DLD1 (cell line): ENCODE data around the gene TNNI2.

Experiments used
- in situ Hi-C: cut with HindIII; loops from 2 replicates; pipeline ENCODE4 v1.10.0; 2017; ENCODE audit warnings: low sequenced_read_pairs

TNNI2 gene

DNA sequence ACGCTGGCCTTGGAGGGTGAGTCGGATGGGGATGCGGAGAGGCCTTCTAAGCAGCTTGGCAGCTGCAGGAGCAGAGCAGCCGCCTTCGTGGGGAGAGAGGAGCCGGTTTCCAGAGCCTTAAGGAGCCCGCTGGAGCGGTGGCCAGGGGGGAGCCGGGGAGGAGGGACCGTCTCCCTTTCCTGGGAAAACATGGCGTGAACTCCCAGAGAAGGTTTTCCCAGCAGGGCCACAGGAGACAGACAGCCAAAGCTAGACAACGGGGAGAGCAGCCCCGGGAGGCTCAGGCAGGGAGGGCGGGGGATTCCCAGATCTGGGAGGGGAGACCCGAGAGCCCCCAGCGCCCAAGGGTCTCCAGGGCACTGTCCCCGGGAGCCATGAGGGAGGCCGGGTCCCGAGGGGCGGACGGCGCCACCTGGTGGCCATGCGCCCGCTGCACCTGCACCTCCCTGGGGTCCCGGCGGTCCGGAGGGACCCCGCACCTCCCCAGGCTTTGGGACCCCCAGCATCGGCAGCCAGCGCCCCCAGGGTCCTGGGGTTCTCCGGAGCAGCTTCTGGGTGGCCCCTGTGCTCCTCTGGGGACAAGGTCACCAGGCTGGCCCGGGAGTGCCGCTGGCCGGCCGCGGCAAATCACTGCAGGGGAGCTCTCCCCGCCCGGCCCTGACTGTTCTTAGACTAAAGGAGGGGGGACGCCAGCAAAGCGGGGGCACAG is 6.4 kb upstream of the TNNI2 start:
- in situ Hi-C loops, result no loop called here

DNA sequence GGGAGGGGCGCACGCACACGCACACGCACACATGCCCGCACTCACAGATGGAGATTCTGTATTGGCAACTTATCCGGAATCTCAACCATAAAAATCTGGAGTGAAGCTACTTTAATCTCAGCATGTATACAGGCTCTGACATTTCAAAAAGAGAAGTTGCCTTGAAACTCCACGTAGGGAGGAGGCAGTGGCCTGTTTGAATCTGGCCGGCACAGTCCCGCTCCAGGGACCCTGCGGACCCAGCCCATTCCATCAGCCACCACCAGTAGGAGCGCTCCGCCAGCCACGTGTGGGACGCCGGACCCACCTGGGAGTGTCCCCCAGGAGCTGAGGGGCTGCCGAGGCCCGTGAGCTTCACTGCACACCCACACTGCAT is 5.9 kb upstream of the TNNI2 start:
- in situ Hi-C loops, result no loop called here

DNA sequence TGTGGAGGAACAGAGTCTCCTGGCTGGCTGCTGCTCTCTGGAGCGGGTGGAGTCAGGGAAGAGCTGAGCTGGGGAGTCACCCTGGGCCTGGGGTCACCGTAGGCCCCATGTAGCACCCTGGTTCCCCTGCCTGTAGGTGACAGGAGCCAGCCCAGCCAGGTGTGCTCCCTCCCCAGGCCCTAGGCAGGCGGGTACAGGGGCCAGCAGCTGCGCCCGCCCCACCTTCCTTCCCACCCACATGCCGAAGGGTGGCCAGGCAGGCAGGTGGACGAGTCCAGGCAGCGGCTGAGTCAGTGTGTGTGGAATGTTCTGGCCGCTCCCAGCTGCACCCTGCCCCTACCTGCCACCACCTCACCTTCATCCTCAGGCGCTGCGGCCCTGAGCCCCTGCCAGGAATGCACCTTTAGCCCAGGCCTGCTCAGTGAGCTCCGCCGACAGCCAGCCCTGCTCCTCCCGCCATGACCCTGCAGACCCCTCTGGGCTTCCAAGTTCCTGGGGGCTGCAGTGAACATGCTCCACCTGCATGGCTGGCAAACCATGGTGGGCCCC is 4.6 kb upstream of the TNNI2 start:
- in situ Hi-C loops, result no loop called here

DNA sequence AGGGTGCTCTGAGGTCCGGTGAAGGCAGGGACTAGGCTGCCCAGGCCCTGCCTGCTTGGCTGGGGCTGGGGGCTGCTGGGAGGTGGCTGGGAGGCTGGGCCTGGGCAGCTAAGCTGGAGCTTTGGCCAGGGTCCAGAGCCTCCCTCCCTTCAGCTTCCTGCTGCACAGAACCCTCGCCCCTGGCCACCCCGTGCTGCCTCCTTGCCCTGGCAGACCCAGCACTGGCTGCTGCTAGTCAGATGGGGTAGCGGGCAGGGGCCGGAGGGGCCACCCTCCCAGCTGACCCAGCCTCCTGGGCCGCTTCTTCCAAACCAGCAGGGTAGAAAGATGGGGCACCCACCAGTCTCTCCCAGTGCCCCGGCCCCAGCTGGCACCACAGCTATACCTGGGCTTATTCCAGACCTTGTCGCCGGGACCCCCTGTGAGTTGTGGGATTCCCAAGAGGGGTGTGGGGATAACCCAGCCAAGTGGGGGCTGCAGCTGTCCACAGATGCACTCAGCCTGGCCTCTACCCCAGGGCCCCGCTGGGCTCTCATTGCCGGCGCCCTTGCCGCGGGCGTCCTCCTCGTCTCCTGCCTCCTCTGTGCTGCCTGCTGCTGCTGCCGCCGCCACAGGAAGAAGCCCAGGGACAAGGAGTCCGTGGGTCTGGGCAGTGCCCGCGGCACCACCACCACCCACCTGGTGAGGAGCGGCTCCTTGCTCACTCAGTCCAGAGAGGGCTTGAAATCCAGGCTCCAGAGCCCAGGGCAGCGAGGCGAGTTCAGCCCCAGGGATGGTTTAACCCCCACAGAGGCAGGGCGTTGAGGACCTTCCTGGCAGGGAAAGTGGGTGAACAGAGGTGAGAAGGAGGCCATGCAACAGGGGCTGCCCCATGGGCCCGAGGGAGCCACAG is 3.8 kb upstream of the TNNI2 start, which contains the start of gene SYT8:
Gene SYT8 (plus strand): TSS at position 212 of the 892 bp plus-strand sequence. CDS start 116 bp downstream, at position 328.
- in situ Hi-C loops, result no loop called here

DNA sequence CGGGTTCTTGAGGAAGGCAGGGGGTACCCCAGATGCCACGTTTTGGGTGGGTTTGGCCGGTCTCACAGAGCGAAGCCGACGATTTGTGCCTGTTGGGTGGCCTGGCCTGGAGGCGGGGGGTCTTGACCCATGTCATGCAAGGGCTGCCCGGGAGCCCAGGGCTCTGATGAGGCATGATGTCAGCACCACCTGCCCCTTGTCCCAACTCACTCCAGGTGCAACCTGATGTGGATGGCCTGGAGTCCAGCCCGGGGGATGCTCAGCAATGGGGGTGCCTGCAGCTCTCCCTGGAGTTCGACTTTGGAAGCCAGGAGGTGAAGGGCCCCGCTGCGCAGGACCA is 3.1 kb upstream of the TNNI2 start:
- in situ Hi-C loops, result no loop called here

DNA sequence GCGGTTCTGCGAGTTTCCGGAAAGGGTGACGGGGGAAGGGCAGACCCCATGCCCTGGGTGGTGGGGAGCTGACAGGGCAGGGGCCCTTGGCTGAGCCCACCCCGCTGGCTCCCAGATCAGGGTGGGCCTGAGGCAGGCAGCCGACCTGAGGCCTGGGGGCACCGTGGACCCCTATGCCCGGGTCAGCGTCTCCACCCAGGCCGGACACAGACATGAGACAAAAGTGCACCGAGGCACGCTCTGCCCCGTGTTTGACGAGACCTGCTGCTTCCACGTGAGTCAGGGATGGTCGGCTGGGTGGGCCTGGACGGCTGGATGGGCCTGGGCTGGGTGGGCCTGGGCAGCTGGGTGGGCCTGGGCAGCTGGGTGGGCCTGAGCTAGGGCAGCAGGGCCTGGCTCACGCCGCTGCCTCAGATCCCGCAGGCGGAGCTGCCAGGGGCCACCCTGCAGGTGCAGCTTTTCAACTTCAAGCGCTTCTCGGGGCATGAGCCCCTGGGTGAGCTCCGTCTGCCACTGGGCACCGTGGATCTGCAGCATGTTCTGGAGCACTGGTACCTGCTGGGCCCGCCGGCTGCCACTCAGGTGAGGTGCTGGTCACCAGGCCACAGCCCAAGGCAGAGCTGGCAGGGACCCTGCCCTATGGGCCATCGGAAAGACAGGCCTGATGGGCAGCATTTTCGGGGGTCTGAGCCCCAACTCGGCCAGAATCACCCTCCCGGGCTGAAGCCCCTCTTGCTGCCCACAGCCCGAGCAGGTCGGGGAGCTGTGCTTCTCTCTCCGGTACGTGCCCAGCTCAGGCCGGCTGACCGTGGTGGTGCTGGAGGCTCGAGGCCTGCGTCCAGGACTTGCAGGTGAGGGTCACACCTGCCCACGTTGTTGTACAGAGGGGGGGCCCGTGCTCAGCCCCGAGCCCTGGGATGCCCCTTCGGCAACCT is 2.5 kb upstream of the TNNI2 start:
- in situ Hi-C loops, result no loop called here

DNA sequence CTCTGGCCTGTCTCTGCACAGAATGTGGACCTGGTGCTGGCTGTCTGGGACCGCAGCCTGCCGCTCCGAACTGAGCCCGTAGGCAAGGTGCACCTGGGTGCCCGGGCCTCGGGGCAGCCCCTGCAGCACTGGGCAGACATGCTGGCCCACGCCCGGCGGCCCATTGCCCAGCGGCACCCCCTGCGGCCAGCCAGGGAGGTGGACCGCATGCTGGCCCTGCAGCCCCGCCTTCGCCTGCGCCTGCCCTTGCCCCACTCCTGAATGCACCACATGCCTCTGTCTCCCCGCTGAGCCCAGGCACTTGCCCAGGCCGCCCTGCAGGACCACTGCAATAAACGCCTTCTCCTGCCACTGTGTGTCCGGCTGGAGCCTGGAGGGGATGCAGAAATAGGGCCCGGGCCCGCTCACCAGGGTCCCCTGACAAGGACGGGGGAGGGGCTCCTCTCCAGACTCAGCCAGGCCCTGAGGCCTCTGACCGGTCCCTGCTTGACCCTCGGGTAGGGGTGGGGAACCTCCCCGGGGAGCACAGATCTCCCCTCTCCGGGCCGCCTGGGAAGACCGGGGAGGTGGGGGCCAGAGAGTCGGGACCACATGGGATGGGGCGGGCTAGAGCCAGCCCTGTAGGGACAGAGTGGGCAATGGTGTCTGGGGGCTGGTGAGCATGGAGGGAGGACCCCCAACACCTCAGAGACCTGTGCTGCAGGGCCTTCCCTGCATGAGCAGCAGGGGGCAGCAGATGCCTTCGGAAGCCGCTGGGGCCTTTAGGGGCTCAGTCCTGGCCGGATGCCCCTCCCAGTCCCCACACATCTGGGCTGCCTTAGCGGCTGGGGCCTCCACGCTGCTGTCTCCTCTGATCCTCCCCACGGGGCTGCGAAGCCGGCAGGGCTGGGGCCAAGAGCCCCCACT is 1.4 kb upstream of the TNNI2 start:
- in situ Hi-C loops, result no loop called here

DNA sequence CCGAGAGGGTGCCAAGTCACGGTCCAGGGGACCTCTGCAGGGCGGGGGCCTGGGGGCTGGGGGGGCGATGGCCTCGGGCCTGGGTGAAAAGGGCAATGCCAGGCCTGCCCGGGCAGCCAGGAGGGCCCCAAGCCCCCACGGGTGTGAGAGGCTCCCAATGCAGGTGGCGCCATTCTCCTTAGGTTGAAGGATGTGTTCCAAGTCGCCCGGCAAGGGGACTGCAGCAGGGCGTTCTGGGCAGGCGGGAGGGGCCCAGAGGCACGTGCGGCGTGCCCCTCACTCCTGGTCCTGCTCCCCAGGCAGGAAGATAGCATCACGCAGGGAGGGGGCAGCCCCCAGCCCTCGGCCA is 730 bp upstream of the TNNI2 start:
- in situ Hi-C loops, result no loop called here

DNA sequence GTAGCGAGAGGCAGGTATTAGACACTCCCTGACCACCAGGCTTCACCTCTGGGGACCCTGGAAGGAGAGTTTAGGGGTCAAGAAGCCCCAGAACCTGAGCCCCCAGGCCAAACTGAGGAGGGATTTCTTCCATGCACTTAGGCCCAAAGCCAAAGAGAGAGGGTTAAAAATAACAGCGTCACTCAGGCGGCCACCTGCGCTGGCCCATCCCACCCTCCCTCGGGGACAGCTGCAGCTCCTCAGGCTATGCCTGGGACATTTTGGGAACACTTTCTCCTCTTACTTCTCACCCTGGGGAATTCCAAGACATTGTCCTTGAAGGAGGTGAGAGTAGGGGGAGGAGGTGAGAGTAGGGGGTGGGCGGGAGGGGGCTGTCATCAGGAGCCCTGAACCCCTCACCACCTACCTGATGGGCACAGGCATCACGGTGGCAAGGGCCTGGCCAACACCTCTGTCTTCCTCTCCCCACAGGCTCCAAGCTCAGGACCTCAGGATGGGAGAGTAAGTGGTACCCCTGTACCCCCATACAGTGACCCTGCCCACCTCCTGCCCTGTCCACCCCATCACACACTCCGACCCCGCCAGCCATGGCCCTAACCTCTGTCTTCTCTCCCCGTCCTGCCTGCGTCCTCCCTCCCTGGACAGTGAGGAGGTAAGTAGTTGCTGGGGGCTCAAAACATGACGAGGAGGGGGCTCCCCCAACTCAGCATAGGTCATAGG is 583 bp downstream of the TNNI2 start:
- in situ Hi-C loops, result no loop called here

DNA sequence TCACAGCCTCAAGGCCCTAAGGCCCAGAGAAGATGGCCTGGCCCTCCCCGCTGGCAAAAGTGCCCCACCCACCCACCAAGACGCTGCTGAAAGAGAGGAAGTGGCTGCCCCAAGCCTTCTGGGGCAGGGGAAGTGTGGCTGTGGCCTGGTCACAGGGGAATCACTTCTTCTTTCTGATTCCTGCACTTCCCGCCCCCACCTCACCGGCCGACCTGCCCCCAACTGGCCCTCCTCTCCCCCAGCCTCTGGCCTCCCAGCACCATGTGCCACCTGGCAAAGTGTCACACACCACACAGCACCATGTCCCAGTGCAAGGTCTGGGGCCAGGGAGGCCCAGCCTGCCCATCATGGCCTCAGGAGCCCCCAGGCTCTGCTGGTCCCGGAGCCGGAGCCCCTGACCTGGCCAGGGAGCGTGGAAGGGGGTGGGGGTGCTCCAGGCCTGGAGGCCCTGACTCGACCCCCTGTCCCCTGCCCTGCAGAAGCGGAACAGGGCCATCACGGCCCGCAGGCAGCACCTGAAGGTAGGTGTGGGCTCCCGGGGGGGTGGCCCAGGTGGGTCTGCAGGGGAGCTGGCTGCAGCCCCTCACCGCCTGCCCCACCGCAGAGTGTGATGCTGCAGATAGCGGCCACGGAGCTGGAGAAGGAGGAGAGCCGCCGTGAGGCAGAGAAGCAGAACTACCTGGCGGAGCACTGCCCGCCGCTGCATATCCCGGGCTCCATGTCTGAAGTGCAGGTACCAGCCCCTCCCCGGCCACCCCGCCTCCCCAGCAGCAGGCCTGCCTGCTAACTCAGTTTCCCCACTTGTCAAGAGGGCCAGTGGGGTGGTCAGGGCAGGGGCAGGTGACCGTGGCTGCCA is 1.4 kb downstream of the TNNI2 start:
- in situ Hi-C loops, result no loop called here

DNA sequence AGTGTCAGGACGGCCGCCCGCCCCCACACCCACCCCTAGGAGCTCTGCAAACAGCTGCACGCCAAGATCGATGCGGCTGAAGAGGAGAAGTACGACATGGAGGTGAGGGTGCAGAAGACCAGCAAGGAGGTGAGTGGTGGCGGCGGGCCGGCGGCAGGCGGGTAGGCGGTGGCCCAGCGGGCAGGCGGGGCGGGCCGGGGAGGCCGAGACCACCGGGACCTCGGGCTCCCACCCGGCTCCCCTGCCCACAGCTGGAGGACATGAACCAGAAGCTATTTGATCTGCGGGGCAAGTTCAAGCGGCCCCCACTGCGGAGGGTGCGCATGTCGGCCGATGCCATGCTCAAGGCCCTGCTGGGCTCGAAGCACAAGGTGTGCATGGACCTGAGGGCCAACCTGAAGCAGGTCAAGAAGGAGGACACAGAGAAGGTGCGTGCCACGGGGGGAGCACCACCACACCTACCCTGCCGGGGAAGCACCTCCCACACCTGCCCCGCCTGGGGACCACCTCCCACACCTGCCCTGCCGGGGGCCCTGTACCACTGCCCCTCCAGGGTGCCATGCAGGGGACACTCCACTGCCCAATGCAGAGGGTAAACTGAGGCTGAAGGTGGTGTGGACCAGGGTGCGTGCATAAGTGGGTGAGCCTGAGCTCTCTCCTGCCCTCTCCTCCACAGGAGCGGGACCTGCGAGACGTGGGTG is 2.1 kb downstream of the TNNI2 start:
- in situ Hi-C loops, result no loop called here

DNA sequence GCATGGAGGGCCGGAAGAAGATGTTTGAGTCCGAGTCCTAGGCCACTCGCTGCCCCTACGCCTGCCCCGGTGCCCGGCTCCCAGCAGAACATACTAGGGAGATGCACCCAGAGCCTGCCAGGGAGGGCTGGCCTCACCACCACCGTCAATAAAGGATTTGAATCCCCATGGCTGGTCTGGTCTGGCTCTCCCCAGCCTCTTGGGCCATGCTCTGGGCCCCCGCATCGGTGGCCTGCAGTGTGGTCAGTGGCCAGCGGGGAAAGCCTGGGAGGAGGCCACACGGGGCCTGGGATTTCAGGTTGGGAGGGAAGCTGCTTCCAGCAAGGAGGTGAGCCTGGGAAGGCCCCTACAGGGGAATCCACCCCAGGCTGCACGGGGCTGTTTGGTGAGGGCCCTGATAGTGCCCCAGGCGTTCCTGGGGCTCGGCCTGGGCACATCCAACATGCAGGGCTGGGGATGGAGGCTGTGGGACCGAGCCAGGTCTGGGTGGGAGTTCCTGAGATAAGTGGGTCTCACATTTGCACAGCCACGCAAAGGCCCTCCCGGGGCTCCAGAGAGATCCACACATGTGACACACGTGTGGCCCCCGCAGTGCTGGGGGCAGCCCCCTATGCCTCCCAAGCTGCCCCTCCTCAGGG is 2.8 kb downstream of the TNNI2 start:
- in situ Hi-C loops, result no loop called here

DNA sequence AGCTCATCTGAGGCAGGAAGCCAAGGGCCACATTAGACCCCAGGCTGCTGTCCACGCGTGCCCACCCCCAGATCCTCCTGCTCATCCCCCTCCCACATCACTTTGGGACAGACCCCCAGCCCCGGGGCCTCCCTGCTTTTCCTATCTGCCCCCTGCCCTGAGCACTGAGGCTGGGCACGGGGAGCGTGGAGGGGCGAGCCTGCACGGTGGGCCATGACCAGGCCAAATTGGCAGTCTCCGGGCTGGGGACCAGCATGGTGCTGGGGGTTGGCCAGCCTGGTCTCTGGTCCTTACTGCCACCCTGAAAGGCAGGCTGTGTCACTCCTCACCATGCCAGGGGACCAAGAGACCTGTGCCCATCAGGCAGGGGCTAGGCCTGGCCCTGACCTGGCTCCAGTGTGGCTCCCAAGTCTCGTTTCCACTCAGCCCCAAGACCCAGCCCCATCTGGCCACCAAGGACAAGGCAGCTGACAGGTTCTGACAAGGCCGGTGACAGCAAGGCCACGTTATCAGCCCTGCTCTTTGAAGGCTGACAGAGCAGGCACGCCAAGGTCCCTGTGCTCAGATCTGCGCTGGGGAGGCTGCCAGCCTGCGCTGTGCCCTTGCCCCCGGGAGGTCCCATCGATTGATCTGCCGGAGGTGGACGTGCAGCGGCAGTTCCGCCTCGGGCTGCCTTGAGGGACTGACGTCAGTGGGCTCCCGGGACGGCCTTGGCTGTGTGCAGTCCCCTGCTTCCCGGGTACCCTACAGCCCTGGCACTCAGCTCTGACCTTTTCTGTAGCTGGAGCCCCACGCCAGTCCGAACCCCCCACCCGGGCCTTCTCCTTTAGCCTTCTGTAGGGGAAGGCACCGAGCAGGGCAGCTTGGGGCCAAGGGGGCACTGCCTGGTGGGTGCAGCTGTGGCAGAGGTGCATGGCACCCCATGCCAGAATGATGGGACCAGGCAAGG is 3.6 kb downstream of the TNNI2 start:
- in situ Hi-C loops, result no loop called here

DNA sequence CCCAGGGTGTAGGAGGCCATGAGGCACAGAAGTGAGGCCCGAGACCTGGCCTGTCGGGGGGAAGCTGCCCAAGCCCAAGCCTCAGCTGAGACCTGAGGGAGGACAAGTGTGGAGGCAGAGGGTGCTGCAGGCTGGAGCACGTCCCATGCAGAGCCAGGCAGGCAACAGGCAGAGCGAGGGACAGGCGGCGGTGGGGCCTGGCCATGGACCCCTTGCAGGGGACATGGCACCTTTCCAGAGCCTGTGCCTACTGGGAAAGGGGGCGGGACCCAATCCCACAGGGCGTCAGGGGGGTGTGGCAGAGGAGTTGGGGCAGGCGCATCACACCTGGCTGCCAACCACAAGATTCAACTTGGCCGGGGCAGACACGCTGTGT is 4.3 kb downstream of the TNNI2 start:
- in situ Hi-C loops, result no loop called here

DNA sequence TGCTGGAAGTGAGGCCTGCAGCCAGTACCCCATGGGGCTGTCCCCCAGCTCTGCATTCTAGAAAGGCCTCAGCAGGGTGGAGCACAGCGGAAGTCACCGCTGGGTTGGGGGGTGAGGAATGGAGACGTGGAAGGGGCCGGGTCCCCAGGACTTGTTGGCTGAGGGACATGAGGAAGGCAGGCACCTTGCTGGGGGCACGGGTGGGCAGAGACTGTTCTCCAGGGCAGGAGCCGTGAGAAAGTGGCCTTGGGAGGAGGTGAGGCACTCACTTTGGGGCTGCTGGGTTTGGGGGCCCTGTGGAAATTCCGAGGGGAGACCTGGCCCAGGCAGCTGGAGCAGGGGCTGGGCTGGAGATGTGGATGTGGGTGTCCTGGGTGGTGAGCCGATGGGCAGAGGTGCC is 5.0 kb downstream of the TNNI2 start:
- in situ Hi-C loops, result no loop called here
